Measurements from ENCODE around the gene UTP25. TPM values are rescaled to one million over a fixed set of nuclear protein-coding genes. Genes with fewer than 3 reads are reported as not detected.

Gene UTP25
- total RNA-seq, 1 experiment from 2014 or later: 8.7 TPM

DNA sequence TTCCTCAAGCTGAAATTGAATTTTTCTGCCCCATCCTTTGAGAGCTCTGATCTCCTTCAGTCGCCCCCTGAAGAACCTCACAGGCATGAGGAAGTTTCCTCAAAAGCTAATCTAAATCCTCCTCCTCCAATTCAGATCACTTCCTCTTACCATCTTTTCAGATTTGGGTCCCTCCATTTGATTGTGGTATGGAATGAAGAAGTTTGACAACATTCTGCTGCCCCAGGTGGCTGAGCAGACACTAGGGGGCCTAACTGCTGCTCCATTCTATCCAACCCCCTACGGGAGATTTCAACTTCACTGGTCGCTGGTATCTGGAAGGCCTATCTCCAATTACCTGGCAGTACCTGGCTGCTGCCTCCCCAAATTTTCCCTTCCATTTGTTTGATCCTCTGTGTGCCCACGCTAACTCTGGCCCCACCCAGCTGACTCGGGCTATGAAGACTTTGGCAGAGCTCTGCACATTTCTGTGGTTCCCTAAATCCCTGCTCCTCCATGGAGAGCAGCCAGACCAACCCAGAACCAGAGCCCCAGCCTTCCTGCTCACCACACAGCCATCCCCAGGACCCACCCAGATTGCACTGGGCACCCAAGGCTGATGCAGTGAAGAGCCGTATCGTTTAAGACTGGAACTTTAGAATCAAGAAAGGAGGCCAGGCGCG lies 29.7 kb upstream of the UTP25 start:
- Histone ChIP-seq H3K36me3 (replicated peaks; ENCODE audit: control insufficient read depth, insufficient read depth, low read length) (peaks cover 5% of the 10 kb centered on the region), H3K4me3 (ENCODE audit: insufficient read depth, low read depth, low read length) (no peak overlapping the region), H3K27me3 (ENCODE audit: control insufficient read depth, insufficient read depth, low read length) (peaks cover 13% of the 10 kb centered on the region; the same call in 1 of the 2 replicates)
- peak; percentile 38 for DNase-seq

DNA sequence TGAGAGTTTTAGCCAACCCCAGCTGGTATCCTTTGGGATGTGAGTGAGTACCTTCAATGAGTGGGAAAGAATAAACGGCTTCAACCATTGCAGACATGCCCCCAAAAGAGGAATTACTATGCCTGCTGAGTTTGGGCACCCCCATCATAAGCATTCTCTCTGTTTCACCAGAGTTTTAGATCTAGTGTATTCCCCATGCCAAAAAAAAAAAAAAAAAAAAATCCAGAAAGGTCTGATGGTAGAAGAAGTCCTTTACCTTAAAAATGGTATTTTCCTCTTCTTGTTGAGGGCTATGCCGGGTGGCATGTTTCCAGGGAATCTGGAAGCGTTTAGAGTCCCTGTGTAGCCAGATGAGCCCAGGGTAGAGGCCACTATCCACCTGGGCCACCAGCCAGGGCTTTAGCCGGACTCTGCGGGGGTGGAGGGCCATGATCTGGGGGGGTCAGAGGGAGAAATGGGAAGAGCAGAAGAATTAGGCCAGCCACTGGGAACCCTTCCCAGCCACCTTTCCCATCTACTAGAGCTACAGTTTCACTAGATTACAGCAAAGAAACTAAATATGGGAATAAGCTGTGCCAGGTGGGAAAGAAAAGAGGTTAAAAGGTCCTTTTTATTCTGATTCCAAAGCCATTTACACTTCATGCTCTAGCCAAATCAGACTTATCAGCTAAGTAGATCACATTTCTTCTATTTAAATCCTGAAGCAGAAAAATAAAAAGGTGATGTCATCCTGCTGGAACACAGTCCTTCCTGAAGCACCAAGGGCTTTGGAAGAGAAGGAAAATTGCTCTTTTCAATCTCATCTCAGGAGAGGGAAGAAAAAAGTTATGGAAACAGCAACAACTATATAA lies 26.6 kb upstream of the UTP25 start:
- Histone ChIP-seq H3K27me3 (ENCODE audit: control insufficient read depth, insufficient read depth, low read length) (peaks cover 26% of the 10 kb centered on the region; the same call in 1 of the 2 replicates), H3K36me3 (replicated peaks; ENCODE audit: control insufficient read depth, insufficient read depth, low read length) (no peaks in the 10 kb centered on the region), H3K4me3 (ENCODE audit: insufficient read depth, low read depth, low read length) (no peak overlapping the region)
- DNase-seq: no peak

DNA sequence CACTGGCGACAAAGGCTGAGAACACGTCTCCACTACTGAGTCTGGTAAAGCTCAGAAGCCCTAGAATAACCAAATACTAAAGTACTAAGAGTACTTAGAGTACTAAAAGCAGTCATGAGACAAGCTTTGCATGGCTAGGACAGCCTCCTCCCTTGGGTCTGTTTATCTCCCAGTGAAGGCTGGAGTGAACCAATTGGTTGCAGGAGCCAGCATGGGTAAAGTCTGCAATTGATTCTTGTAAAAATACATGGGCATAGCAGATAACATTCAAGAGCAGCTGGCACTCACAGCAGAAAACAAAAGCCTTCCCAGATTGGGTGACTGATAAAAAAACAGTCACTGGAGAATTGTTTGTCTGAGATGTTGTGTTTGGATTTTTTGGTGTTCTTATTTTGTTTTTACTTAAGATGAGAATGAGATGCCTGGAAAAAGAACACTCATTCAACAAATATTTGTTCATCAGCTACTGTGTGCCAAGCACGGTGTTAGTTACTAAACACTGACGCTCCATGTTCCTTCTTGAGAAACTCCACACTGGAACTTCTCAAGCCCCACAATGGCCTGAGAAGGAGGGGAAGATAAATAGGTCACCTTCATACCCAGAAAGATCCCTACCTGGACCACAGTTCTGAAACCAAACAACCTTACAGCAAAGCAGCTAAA lies 25.5 kb upstream of the UTP25 start:
- Histone ChIP-seq H3K27me3 (ENCODE audit: control insufficient read depth, insufficient read depth, low read length) (peaks cover 26% of the 10 kb centered on the region; the same call in 1 of the 2 replicates), H3K4me3 (ENCODE audit: insufficient read depth, low read depth, low read length) (no peak overlapping the region), H3K36me3 (replicated peaks; ENCODE audit: control insufficient read depth, insufficient read depth, low read length) (no peaks in the 10 kb centered on the region)
- no peak for DNase-seq

DNA sequence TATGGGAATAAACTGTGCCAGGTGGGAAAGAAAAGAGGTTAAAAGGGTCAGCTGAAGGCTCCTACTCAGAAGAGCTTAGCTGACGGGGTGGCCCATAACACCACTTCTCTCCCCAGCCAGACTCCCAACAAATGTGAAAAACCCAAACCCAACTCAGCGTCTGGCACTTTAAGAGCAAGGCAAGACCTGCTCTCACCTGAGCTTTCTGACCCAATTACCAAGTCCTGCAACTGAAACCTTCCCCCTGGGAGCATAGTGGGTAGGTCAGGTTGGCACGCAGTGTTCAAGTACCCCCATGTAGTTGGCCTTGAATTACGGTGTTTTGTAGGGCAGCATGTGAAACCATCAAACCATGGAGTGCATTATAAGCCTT lies 25.0 kb upstream of the UTP25 start:
- Histone ChIP-seq H3K27me3 (ENCODE audit: control insufficient read depth, insufficient read depth, low read length) (peaks cover 26% of the 10 kb centered on the region; the same call in 1 of the 2 replicates), H3K36me3 (replicated peaks; ENCODE audit: control insufficient read depth, insufficient read depth, low read length) (no peaks in the 10 kb centered on the region), H3K4me3 (ENCODE audit: insufficient read depth, low read depth, low read length) (no peak overlapping the region)
- DNase-seq: no peak

DNA sequence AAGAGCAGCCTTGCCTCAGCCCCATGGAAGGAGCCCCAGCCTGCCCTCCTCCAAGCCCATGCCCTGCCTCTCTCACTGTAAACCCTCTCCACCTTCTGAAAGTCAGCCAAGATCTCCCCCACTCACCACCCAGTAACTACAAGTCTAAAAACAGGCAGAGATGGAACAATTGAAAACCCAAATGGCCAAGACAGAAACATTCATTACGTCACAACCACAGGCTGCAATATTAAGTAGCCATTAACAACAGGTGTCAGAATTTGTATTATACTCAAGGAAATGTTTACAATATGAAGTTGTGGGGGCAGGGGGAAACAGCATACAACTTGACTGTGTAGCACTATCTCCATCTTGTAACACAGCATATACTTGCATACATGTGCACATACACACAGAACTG lies 24.2 kb upstream of the UTP25 start:
- no peak for DNase-seq
- H3K27me3 ChIP-seq (ENCODE audit: control insufficient read depth, insufficient read depth, low read length): peaks cover 26% of the 10 kb centered on the region; the same call in 1 of the 2 replicates
- H3K4me3 ChIP-seq (ENCODE audit: insufficient read depth, low read depth, low read length): no peak overlapping the region
- H3K36me3 ChIP-seq (replicated peaks; ENCODE audit: control insufficient read depth, insufficient read depth, low read length): no peaks in the 10 kb centered on the region

DNA sequence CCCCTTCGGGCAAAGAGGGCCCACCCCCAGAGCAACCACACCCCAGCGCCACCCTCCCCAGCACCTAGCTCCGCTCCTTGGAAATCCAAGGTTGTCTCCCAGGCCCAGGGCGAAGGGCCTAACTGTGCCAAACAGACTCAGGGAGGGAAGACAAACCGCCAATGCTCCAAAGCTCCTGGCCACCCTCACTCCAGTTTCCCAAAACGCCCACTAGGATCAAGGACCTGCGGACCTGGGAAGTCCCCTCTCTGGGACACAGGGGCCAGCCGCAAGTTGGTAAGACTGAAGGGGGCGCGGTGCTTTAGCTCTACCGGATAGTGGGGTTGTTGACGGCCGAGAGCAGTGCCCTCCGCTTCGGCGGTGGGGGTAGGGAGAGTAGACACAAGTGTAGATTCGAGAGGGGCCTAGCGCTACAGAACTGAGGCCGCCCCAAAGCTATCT lies 22.4 kb upstream of the UTP25 start:
- DNase-seq: peak; percentile 81
- peaks cover 26% of the 10 kb centered on the region; the same call in 1 of the 2 replicates for H3K27me3 ChIP-seq (ENCODE audit: control insufficient read depth, insufficient read depth, low read length)
- no peaks in the 10 kb centered on the region for H3K36me3 ChIP-seq (replicated peaks; ENCODE audit: control insufficient read depth, insufficient read depth, low read length)
- peak overlapping the region; percentile 48 for H3K4me3 ChIP-seq (ENCODE audit: insufficient read depth, low read depth, low read length)

DNA sequence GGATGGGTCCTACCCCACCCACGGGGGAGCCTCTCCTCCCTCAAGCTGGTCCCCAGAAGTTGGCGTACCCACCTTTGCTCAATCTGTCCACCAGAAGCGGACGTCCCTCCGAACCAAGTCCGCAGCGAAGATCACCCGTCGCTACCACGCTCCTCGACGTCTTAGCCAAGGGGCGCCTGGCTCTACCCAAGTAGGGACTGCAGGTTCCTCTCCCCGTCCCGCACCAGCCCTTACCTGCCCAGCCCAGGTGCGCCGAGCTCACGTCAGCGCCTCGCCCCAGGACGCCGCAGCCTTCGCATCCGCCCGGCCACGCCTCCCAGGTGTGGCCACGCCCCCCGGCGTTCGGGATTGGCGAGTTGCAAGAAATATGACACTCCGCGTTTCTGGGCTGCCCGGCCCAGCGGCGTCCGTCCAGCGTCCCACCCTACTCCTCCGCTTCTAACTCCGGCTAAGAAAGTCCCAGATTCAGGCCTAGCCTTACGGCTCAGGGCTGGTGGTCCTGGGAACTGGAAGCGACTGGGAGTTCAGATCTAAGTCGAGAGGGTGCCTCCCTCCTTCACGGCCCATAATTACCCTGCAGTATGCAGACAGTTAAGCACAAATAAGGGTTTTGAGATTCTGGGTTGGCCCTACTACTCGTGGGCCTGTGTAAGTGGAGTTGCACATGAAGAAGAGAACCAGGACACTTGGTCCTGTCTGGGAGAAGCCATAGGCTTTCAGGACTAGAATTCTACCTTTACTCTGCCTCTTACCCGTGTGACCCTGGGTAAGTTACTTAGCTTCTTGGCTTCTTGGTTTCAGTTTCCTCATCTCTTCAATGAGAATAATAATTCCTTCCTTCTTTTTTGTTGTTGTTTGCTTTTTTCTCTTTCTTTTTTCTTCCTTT lies 21.7 kb upstream of the UTP25 start, which contains the start of gene IRF6:
TSS of gene IRF6 (minus strand) at position 268 of the 886 bp plus-strand sequence. CDS start 4,729 bp downstream, outside the sequence.
- peak; percentile 97 for DNase-seq
- Histone ChIP-seq H3K4me3 (ENCODE audit: insufficient read depth, low read depth, low read length) (peak within 1 kb of the TSS; percentile 48), H3K36me3 (replicated peaks; ENCODE audit: control insufficient read depth, insufficient read depth, low read length) (no peaks in the 10 kb centered on the region), H3K27me3 (ENCODE audit: control insufficient read depth, insufficient read depth, low read length) (peaks cover 25% of the 10 kb centered on the region; the same call in 1 of the 2 replicates)

DNA sequence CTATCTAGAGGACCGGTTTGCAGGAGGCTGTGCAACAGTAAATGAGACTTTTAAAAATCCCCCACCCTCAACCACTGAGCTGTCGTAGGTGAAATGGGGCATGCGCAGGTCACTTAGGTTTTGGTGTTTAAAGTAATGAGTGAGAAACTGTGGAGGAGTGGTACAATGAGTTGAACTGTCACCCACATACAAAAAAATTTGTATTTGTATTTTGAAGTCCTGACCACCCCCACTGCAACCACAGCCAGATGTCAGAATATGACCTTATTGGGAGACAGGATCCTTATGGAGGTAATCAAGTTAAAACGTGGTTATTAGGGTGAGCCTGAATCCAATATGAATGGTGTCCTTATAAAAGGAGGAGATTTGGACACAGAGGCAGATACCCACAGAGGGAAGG lies 20.3 kb upstream of the UTP25 start:
- H3K4me3 ChIP-seq (ENCODE audit: insufficient read depth, low read depth, low read length): no peak overlapping the region
- H3K27me3 ChIP-seq (ENCODE audit: control insufficient read depth, insufficient read depth, low read length): peaks cover 23% of the 10 kb centered on the region; the same call in 1 of the 2 replicates
- no peak for DNase-seq
- no peaks in the 10 kb centered on the region for H3K36me3 ChIP-seq (replicated peaks; ENCODE audit: control insufficient read depth, insufficient read depth, low read length)

DNA sequence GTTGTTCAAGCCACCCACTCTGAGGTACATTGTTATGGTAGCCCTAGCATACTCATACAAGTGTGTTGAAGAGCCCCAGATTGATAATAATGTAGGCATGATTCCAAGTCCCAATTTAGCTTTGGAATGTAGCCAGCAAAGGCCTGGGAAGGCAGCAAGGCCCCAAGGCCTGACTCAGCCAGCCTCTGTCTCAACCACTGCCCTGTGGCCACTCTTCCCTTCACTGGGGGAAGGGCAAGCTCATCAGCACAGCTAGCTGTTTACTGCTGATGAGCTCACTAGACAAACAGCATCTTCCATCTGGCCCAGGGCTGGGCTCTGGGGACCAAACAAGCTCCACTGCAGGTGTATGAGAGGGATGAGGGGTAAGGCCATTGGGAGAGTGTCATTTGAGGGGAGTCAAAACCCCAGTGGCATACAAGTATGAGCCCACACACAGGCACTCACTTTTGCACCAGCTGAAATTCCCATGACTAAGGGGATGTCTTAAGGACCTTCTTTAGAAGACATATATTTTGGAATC lies 19.7 kb upstream of the UTP25 start:
- H3K36me3 ChIP-seq (replicated peaks; ENCODE audit: control insufficient read depth, insufficient read depth, low read length): no peaks in the 10 kb centered on the region
- DNase-seq: no peak
- H3K4me3 ChIP-seq (ENCODE audit: insufficient read depth, low read depth, low read length): no peak overlapping the region
- peaks cover 20% of the 10 kb centered on the region; the same call in 1 of the 2 replicates for H3K27me3 ChIP-seq (ENCODE audit: control insufficient read depth, insufficient read depth, low read length)

DNA sequence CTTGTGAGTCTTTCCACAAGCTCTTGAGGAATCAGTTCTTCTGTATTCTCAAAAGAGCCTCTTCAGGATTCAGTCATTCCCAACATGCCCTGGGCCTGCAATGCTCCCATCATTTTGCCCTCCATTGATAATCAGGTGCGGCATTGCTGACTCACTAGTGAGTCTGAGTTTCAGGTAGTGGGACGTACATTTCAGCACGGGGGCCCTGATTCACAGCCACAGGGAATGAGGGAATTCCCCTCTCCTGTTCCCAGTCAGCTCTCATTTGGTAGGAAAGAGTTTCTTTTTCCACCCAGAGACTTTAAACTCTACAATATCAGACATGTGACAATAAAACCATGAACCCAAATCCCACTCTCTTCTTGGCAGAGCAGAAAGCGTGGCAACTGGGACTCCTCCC lies 18.2 kb upstream of the UTP25 start:
- H3K27me3 ChIP-seq (ENCODE audit: control insufficient read depth, insufficient read depth, low read length): peaks cover 12% of the 10 kb centered on the region; the same call in 1 of the 2 replicates
- H3K4me3 ChIP-seq (ENCODE audit: insufficient read depth, low read depth, low read length): no peak overlapping the region
- DNase-seq: no peak
- H3K36me3 ChIP-seq (replicated peaks; ENCODE audit: control insufficient read depth, insufficient read depth, low read length): no peaks in the 10 kb centered on the region

DNA sequence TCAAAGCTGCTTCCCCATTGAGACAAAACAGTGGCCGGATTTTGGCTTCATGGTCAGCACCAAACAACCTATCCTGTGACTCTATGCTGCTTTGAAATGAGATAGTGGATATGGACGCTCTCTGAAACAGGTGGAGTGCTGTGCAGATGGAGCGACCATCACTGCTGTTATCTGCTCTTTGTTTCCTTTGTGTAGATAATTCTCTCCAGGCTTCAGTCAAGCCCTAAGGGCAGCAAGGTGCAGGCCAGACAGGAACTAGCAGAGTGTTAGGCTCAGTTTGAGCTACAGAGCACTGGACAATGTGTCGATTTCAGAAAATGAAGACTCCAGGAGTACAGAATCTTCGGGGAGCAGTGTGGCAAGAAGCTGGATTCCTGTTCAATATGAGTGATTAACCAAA lies 17.0 kb upstream of the UTP25 start:
- H3K36me3 ChIP-seq (replicated peaks; ENCODE audit: control insufficient read depth, insufficient read depth, low read length): no peaks in the 10 kb centered on the region
- no peak for DNase-seq
- peaks cover 1% of the 10 kb centered on the region; the same call in 1 of the 2 replicates for H3K27me3 ChIP-seq (ENCODE audit: control insufficient read depth, insufficient read depth, low read length)
- no peak overlapping the region for H3K4me3 ChIP-seq (ENCODE audit: insufficient read depth, low read depth, low read length)

DNA sequence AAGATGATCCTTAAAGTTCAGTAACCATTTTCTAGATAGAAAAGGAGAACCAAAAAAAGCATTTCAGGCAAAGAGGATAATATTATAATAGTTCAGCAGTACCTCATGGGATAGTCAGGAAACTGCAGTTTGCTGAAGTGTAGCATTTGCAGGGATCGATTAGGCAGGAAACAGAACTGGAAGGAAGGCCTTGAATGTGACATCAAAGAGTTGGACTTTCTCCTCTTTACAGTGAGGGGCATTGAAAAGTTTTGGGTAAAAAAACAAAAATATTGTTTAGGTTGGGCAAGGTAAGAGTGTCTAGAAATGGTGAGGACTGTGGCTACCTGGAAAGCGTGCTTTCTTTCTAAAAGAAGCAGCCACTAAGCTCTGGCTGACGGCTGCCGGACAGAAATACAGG lies 13.9 kb upstream of the UTP25 start:
- Histone ChIP-seq H3K36me3 (replicated peaks; ENCODE audit: control insufficient read depth, insufficient read depth, low read length) (no peaks in the 10 kb centered on the region), H3K27me3 (ENCODE audit: control insufficient read depth, insufficient read depth, low read length) (peaks cover under 1% of the 10 kb centered on the region; the same call in 1 of the 2 replicates), H3K4me3 (ENCODE audit: insufficient read depth, low read depth, low read length) (no peak overlapping the region)
- no peak for DNase-seq

DNA sequence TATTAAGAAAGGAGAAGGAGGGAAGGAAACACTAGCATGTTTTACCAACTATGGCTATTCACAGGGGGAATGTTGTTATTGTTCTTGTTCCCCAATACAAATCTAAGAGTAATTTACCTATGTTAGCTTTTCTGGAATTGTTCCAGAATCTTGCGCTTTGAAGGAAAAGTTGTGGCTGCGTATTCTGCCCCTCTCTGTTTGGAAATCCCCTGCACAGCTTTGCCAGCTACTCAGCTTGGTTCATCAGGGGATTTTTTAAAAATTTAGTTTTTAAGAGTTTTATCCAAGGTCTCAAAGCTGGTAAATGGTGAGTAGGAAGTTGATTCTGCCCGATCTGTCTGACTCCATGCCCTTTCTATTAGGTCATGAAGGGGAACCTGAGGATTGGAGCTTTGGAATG lies 12.3 kb upstream of the UTP25 start:
- no peak overlapping the region for H3K4me3 ChIP-seq (ENCODE audit: insufficient read depth, low read depth, low read length)
- no peak for DNase-seq
- no peaks in the 10 kb centered on the region for H3K36me3 ChIP-seq (replicated peaks; ENCODE audit: control insufficient read depth, insufficient read depth, low read length)
- H3K27me3 ChIP-seq (ENCODE audit: control insufficient read depth, insufficient read depth, low read length): peaks cover 3% of the 10 kb centered on the region; the same call in 1 of the 2 replicates

Measured in H7 (cell line).